Glutamatergic neuron (in vitro differentiated cells): ENCODE results near the gene COQ7. TPM values are rescaled to one million over a fixed set of nuclear protein-coding genes. Genes with fewer than 3 reads are reported as not detected.

Experiments used
- DNase-seq: peaks from one replicate; pipeline ENCODE4 v3.0.0; 2022
- H3K27ac Mint-ChIP-seq: one replicate; pipeline ENCODE4 v1.8.0; 2020; ENCODE audit warnings: mild to moderate bottlenecking, mixed read lengths, inconsistent platforms; ENCODE audit not compliant: unreplicated experiment
- H3K27me3 Mint-ChIP-seq: one replicate; pipeline ENCODE4 v1.8.0; 2020; ENCODE audit warnings: mild to moderate bottlenecking, moderate library complexity, mixed read lengths, inconsistent platforms; ENCODE audit not compliant: unreplicated experiment
- H3K36me3 Mint-ChIP-seq: one replicate; pipeline ENCODE4 v1.8.0; 2020; ENCODE audit warnings: mild to moderate bottlenecking, mixed read lengths, inconsistent platforms; ENCODE audit not compliant: unreplicated experiment
- H3K4me1 Mint-ChIP-seq: one replicate; pipeline ENCODE4 v1.8.0; 2020; ENCODE audit warnings: mild to moderate bottlenecking, low read depth, mixed read lengths, inconsistent platforms; ENCODE audit not compliant: unreplicated experiment
- H3K4me3 Mint-ChIP-seq: one replicate; pipeline ENCODE4 v1.8.0; 2020; ENCODE audit warnings: mild to moderate bottlenecking, mixed read lengths, inconsistent platforms; ENCODE audit not compliant: unreplicated experiment
- H3K9me3 Mint-ChIP-seq: one replicate; pipeline ENCODE4 v1.8.0; 2020; ENCODE audit warnings: mild to moderate bottlenecking, moderate library complexity, mixed read lengths, inconsistent platforms; ENCODE audit not compliant: unreplicated experiment
- CTCF ChIP-seq: fragments of 200-600 bp; sonication (generic); IDR thresholded peaks from one replicate; pipeline ENCODE4 v1.5.0; 2021; ENCODE audit not compliant: partially characterized antibody, unreplicated experiment
- total RNA-seq: library from RNA; stranded (reverse); fragmentation: NEBNext Ultra II Directional; extraction: Animal tissue kit (Norgen Biotek cat#: 25700); gene quantifications from one replicate; pipeline ENCODE4 v1.2.1, GENCODE V29; 2021; ENCODE audit not compliant: unreplicated experiment

COQ7 gene
- total RNA-seq, 1 donor from 2014 or later: 21.3 TPM

- H3K9me3 Mint-ChIP-seq: no peaks in the 10 kb centered on the region
- H3K36me3 Mint-ChIP-seq: no peaks in the 10 kb centered on the region
- no peak for TF ChIP-seq CTCF
- no peak for DNase-seq
- peaks cover 3% of the 10 kb centered on the region for H3K27me3 Mint-ChIP-seq
- no peak overlapping the region for H3K4me3 Mint-ChIP-seq
- no peaks in the 10 kb centered on the region for H3K4me1 Mint-ChIP-seq
- H3K27ac Mint-ChIP-seq: no peak overlapping the region
Measured at GRCh38 chr16:19031738-19032137, 35.7 kb upstream of the COQ7 start.

- Mint-ChIP-seq H3K27me3 (peaks cover 3% of the 10 kb centered on the region), H3K4me3 (no peak overlapping the region), H3K9me3 (no peaks in the 10 kb centered on the region), H3K27ac (no peak overlapping the region), H3K4me1 (no peaks in the 10 kb centered on the region), H3K36me3 (no peaks in the 10 kb centered on the region)
- no peak for TF ChIP-seq CTCF
- DNase-seq: no peak
Measured at GRCh38 chr16:19033761-19034160, 33.7 kb upstream of the COQ7 start.

GRCh38 chr16:19040400-19040799 is 27.0 kb upstream of the COQ7 start:
- no peak for DNase-seq
- TF ChIP-seq CTCF: no peak
- Mint-ChIP-seq H3K4me1 (no peaks in the 10 kb centered on the region), H3K36me3 (no peaks in the 10 kb centered on the region), H3K27ac (no peak overlapping the region), H3K4me3 (no peak overlapping the region), H3K27me3 (no peaks in the 10 kb centered on the region), H3K9me3 (no peaks in the 10 kb centered on the region)

- H3K9me3 Mint-ChIP-seq: no peaks in the 10 kb centered on the region
- H3K4me3 Mint-ChIP-seq: no peak overlapping the region
- H3K36me3 Mint-ChIP-seq: no peaks in the 10 kb centered on the region
- no peaks in the 10 kb centered on the region for H3K27me3 Mint-ChIP-seq
- no peaks in the 10 kb centered on the region for H3K4me1 Mint-ChIP-seq
- no peak overlapping the region for H3K27ac Mint-ChIP-seq
- no peak for TF ChIP-seq CTCF
- DNase-seq: no peak
Measured at GRCh38 chr16:19044769-19045168, 22.6 kb upstream of the COQ7 start.

- no peak for TF ChIP-seq CTCF
- no peaks in the 10 kb centered on the region for H3K4me1 Mint-ChIP-seq
- no peaks in the 10 kb centered on the region for H3K9me3 Mint-ChIP-seq
- H3K27ac Mint-ChIP-seq: no peak overlapping the region
- no peaks in the 10 kb centered on the region for H3K27me3 Mint-ChIP-seq
- H3K36me3 Mint-ChIP-seq: no peaks in the 10 kb centered on the region
- H3K4me3 Mint-ChIP-seq: no peak overlapping the region
- DNase-seq: no peak
Measured at GRCh38 chr16:19046062-19046461, 21.4 kb upstream of the COQ7 start.
